NCI-H2081 treated with DMSO at 0.1 percent for 48 hours (cell line): ENCODE measurements around the gene ZMIZ1.

ENCODE experiments used
- DNase-seq: peaks from one replicate; lab custom pipeline; 2025; lab: John Stamatoyannopoulos, UW

Gene ZMIZ1

DNA sequence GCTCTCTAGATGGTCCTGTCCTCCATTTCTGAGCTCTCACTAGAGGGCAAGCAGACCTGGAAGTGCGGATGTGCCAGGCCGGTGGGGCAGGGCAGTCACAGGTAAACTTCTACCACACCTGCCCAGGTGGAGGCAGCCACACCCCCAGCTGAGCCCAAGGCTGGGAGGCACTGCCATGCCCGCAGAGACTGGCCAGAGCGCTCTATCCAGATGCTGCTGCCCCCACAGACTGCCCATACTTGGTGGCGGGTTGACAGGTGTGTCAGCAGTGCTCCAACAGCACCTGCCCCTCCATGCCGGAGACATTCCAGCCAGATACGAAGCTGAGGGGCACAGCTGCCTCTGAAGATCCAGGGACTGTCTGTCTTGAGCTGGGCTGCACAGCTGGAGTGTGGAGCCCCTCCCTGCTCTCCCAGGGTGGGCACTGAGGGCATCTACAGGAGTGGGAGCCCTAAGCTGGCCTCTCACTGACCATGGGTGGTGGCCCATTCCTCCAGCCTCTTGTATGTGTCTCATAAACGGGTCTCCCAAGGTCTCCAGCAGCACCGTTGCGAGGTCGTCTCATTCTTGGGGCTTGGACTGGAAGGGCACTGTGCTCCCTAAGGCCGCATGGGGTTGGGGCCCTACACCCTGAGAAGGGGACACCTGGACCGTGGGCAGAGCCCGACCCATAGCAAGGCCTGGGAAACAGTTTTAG is 240.4 kb downstream of the ZMIZ1 start:
- DNase-seq, result no peak

DNA sequence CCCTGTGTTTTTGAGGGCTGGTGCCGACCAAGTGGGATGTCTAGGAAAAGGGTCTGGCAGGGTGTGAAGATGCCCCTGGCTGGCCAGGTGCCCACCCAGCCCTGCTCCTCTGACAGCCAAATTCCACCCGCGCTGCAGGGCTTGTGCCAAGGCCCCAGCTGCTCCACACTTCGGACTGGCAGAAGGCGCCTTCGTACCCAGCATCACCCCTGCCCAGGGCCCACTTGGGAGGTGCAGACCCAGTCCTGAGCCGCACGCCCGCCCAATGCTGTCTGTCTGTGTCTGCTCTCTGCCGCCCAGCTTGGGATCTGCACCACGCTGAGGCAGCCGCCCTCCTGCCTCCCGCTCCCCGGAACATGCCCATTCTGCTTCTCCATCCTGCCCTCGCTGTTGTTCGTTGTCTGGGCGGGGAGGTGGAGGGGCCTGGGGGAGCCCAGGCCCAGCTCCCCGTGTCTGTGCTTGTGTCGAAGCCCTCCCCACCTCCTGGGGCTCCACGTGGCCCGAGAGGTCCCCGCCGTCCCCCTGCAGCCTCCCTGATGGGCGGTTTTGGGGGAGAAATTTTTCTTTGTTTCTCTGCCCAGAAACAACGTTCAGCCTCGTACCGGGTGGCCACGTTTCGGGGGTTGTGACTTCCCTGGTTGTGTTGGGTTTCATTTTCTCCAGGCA is 241.6 kb downstream of the ZMIZ1 start:
- DNase-seq, result no peak

DNA sequence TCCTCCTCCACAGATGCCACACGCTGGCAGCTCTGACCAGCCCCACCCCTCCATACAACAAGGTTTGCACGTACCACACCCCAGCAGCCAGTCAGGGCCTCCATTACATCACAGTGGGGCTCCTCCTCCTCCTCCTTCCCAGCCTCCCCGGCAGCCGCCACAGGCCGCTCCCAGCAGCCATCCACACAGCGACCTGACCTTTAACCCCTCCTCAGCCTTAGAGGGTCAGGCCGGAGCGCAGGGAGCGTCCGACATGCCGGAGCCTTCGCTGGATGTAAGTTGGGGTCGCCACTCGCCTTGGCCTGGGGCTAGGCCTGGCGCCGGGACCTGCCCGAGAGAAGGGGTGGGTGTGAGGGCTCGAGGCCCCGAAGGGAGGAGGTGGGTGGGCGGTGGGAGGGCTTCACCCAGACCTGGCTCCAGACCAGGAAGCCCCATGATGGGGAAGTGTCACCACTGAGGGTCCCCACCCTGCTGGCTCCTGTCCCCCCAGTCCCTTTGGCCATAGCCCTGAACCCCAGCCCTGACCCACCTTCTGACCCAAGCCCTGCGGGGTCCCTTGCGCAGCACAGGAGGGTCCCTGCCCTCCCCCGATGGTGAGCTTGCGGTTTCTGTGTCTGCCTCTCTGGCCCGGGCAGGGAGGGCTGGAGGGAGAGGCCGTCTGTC is 242.3 kb downstream of the ZMIZ1 start:
- no peak for DNase-seq

DNA sequence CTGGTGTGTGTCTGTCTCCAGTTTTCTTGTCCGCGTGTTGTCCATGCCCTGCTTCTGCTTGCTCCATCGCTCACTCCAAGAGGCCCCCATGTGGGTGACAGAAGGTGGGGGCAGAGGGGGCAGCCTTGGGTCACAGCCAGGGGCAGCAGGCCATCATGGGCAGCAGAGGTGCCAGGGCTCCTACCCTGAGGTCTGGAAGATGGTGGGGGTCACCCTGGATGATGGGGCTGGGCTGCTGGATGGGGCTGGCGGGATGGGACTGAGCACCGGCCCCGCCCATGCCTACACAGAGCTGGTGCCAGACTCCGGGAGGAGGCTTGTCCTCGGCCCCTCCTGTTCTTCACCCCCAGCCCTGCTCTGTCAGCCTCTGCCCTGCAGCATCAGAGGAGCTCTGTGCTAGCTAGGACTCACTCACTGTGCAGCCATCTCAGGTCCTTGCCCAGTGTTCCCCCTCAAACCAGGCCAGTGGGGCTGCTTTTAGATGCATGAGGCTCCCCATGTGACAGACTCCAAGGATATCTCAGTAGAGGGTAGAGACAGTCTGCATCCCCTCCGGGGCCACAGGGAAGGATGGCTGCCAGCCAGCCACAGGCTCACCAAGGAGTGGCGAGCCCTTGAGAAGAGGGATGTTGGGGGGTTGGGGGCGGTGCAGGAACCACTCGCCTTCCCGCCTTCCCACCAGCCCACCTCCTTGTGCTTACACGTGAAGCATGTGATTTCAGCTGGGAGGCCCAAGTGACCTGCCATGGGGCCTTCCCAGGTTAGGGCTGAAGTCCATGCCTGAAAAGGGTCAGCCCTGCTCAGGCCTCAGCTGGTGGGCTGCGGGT is 243.0 kb downstream of the ZMIZ1 start:
- DNase-seq, result no peak

DNA sequence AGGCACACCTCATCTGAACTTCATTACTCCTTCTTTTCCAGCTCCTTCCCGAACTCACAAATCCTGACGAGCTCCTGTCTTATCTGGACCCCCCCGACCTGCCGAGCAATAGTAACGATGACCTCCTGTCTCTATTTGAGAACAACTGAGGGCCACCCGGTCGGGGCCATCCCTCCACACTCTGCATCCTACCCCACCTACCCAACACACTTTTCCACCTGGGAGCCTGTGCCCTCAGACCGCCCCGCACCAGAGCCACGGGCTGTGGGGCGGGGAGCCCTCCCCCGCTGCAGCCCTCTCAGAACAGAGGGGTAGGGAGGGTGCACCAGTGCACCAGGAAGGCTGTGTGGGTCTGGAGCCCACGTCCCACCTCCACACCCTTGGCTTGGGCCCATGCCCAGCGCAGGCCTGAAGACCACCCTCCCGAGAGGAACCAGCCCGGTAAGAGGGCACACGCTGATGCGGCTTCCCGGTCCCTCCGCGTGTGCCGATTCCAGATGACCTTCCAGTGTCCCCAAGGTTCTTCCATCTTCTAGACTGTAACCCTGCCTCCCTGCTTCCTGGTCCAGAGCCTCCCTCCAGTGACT is 243.9 kb downstream of the ZMIZ1 start:
- no peak for DNase-seq

DNA sequence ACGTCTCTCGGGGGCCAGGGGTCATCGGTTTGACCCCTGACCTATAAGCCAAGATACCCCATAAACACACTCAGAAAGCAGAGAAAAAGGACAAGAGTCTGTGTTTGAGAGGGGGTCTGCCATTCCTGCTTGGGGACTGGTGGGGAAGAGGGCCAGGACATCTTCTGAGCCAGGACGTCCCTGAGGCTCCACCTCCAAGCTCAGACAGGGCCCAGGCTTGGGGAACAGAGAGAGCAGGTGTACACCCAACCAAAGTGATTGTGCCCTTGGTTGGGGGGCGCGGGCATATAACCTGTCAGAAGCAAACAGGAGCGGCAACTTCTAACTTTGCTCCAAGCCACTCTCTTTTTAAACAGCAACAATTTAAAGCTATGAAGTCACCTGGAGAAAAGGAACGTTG is 244.6 kb downstream of the ZMIZ1 start:
- no peak for DNase-seq

DNA sequence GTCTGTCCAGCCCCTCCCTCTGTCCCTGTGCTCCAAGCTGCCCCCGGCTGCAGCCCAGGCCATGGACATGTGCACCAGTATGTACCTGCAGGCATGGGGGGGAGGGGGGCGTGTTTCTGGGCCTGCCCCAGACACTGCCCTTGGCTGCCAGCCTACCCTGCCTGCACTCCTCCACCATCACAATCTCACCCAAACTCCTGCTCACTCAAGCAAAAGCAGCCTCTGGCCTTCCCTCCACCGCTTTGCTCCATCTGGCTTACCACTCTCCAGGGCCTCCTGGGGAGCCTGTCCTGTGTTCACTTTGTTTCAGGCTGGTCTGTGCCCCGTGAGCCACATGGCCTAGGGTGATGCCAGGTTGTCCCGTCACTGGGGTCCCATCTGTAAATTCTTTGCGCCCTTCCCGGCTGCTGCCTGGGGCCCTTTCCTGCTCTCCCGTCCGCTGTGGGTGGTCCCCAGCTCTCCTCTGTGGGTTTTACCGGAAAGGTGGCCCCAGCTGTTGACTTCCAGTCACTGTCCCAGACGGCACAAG is 245.2 kb downstream of the ZMIZ1 start:
- DNase-seq, result no peak

DNA sequence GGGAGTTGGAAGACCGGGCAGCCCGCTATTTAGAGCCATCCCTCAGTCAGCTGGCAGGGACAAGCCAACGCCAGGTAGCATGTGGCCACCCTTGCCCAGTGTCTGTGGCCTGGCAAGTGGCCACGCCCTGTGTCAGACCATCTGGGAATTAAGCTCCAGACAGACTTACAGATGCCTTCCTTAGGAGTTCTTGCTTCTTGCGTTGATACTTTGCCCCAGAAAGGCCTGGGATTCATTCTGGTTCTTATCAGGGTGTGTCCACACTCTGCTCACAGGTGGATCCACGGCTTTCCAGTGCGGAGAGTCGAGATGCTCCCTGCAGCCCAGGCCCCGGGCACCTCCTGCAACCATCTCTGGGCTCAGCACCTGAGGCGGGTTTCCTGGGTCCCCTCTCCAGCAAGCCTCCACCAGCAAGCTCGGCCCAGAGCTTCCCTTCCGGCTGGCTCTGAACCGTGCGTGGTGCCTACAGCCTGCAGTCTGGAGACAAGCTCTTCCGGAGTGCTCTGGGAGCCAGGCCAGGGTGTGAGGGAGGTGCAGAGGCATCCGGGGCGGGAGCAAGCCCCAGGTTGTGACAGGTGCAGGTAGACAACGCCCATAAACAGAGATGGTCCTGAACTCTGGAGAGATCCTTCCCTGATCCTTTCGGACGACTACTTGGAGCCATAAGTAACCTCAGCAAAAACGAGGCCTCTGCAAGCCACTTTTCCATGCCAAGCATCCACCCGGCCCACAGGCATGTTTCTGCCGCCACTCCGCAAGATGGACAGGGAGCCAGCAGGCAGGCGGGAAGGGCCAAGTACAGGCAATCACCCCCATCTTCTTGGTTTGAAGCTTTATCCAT is 246.2 kb downstream of the ZMIZ1 start:
- DNase-seq, result no peak

DNA sequence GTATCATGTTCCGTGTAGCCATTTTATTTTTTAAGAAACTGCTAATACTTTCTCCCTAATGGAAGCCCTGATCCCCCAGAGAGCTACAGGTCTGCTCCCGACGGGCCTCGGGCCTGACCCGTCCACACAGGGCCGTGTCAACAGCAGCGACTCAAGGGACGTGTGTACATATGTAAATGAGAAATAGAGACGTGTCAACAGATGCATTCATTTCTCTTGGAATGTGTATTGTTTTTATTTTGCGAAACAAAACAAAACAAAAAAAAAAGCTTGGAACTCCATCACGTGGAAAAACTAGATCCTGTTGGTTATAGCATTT is 246.8 kb downstream of the ZMIZ1 start:
- no peak for DNase-seq

DNA sequence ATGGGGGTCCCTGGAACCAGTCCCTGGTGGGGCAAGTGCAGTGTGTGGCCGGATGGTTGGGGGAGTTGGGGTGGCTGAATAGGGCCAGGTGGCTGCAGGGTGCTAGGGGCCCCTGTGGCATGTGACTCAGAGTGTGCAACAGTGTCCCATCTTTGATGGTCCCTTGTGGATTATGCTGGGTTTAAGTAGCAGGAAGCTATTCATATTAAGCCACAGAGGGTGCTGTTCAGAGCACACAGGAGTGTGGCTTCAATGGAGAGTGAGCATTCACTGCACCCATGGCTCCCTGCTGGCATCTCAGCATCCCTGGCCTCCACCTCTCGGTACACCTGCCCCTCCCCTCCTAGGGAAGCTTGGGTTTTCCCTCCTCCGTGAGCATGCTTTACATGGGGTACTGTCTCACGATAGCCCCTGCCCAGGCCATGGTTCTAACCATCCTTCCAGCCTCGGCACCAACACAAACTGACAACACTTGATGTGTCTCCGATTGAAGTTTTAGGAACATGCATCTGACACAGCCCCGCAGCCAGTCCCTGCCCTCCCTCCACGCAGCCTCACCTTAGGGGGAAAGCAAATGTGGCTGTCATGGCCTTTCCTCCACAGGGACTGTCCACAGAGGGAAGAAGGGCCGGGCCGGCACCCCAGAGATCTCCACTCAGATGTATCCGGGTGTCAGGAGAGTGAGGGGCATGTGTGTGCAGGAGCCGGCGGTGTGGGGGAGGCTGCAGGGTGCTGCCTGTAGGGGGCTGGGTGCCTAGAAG is 248.1 kb downstream of the ZMIZ1 start:
- DNase-seq, result no peak

DNA sequence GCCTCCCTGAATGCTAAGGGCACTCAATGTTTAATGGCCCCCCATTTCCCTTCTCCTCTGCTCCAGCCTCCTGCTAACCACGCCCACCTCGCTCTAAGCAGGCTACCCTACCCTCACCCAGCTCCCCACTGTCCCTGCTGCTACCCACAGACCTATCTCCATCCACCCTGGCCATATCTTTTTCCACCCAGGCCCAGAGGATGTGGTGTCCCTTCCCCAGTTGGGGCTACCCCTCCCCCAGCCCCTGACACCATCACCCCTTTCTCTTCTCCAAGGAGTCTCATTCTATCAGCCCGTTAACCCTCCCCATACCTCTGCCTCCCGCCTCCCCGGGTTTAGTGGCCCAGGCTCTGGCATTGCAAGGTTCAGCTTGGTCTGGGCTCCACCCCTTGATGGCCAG is 249.6 kb downstream of the ZMIZ1 start:
- DNase-seq, result no peak

DNA sequence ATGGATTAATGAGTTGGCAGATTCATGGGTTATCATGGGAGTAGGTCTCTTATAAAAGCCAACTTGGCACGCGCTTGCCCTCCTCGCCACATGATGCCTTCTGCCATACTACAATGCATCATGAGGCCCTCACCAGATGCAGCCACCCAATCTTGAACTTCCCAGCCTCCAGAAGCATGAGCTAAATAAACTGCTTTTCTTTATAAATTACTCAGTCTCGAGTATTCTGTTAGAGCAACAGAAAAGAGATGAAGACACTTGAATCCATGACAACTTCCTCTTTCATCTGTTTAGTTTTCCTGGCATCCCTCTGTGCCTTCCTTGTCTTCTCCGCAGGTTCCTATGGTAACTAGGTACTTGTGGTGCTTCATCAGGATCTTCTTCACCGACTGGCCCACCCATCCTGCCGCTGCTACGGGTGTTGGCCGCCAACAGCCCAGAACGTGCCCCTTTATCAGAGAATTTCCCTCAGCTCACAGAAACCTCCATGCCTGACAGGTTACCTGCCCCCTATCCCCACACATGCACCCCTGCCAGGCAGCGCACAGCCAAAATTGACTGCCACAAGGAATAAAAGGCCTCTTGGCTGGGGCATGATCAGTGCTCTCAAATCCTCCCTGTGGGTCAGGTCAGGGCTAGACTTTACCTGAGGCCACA is 250.5 kb downstream of the ZMIZ1 start:
- DNase-seq, result no peak

DNA sequence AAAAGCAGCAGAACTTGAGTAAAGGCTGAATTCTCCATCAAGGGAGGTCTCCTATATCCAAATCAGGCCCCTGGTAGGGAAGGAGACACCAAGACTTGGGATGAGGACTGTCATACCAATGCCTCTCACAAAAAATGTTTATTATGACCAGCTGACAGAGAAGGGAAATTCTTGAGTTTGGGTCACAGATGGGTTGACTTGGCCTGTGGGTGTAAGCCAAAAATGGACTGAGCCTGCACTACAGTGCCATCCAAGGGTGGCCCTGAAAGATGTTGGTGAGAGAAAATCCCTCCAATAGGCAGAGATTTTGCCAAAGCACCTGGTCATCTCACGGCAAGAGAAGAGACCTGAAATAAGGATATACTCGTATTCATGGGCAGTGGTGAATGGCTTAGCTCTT is 251.6 kb downstream of the ZMIZ1 start:
- DNase-seq, result no peak

DNA sequence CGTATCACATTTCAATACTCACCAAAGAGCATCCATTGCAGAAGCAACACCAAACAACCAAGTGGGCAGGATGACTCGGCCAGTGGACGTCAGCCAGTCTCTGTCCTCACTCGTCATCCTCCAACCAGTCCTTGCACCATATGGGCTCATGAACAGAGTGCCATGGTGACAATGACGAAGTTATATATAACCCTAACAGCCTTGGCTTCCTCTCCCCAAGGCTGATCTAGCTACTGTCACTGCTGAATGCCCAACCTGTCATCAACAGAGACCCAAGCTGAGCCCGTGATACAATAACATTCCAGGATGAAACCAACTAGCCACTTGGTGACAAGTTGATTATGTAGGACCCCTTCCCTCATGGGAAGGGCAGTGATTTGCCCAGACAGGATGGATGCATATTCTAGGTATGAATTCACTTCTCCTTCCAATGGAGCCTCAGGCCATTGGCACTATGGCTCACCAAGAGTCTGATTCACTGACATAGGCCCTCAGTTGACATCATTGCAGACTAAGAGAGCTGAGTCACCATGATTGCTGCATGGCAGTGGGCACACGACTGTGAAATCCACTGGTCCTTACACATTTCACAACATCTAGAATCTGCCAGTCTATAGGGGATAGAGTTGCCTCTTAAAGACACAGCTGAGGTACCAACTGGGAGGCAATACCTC is 252.2 kb downstream of the ZMIZ1 start:
- no peak for DNase-seq

DNA sequence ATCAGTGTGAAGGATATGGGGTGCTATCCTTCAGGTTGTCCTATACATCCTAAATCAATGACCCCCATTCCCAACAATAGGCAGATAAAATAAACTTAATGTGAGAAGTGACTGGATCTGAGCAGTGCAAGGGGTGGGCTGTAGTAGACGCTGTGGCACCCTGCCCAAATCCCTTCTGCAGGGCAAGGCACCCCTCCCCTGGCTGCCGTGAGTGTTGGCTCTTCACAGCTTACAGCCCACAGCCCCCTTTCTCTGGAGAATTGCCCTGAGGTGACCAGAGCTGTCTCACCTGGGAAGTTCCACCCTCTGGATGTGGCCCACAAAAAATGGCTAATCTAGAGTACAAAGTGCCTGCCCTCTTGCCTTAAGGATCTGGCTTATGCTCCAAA is 252.7 kb downstream of the ZMIZ1 start:
- no peak for DNase-seq

DNA sequence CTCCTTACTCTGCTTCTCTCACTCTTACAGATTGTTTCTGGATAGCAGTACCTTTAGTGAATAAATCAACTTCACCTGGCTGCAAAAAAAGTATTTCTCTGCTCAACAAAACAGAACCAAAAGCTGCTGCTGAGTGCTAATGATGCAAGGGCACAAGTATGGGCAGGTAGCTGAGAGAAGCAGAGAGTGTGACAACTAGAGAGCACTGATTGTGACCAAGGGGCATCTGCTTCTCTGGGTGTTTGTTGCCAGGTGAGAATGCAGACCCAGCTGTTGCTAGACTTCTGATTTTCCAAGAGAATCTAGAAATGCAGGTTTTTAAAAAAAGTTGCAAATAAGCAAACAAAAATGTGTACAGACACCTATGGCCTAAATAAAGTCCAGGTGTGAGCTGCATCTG is 253.2 kb downstream of the ZMIZ1 start:
- DNase-seq, result no peak

DNA sequence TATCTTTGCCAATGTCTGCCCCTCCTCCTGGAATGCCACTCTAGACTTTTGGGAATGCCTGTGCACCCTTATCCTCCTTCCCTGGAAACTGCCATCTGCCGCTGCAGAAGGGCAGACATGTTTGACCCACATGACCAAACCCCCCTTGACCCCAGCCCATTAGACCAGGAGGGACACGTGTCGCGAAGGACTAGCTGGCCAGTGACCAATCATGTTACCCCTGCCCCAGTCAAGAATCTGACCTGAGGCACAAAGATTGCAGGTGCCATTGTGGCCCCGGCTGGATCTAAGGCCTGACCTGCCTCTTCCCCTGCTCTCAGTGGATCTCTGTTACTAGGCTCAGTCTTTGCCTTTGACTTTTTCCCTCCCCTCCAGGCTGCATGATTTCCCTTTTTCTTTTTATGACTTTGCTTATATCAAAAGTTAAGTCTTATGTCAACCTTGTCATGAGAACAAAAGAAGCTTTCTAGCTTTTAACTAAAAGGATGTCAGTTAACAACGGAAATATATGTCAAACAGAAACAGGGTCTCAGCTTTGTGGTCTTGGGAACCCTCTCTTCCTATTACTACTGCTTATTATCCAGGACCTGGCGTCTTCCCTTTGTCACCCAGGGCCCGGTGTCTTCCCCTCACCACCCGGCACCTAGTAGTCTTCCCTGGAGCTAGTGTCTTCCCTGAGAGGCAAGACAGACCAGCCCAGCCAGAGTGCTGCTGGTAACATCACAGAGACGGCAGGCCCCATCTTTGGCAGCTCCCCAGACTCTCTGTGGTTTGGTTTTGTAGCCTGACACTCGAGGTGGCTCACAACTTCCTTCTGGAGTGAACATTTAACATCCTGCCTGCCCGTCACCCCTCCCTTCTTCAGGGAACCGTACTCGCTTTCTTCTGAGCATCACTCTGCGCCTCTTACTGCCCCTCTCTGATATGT is 254.1 kb downstream of the ZMIZ1 start:
- DNase-seq, result no peak

DNA sequence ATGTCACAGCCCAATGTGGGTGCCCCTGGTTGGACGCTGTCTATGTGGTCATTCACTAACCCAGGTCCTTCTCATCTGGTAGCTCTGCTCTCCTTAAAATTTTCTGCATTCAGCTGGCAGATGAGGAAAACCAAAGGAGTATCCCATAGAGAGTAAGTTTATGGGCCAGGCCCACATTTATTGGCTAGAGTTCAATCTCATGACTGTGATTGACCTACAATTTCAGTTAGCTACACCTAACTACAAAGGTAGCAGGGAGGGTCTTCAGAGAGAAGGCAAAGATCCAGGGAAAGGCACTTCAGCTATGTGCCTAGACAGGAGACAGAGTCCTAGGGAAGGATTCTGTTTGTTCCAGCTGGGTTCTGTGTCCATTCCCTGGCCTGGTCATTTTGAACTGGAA is 254.8 kb downstream of the ZMIZ1 start:
- no peak for DNase-seq
